Hematopoietic multipotent progenitor cell treated with erythropoietin and hydrocortisone succinate and interleukin-3 and kit ligand, for 8 days (in vitro differentiated cells): Measurements from ENCODE around the gene SEPTIN7.
"Not testable (repeated sequence)": the region's sequence is repeated elsewhere in the genome, so short reads cannot be mapped to it uniquely, and the experiment has no call there.

Source experiments
- DNase-seq: peaks from one replicate; pipeline ENCODE4 v3.0.0-alpha.2; 2015

SEPTIN7 gene

GRCh38 chr7:35800718-35801391 is at the start of gene SEPTIN7:
Gene SEPTIN7 (plus strand): TSS chr7:35801057. CDS start chr7:35801210, 153 bp downstream.
- peak; percentile 98 for DNase-seq

GRCh38 chr7:35752742-35753141 is 48.1 kb upstream of the SEPTIN7 start:
- no peak for DNase-seq

GRCh38 chr7:35753761-35754603 is 46.9 kb upstream of the SEPTIN7 start:
- peak; percentile 85 for DNase-seq

DNA sequence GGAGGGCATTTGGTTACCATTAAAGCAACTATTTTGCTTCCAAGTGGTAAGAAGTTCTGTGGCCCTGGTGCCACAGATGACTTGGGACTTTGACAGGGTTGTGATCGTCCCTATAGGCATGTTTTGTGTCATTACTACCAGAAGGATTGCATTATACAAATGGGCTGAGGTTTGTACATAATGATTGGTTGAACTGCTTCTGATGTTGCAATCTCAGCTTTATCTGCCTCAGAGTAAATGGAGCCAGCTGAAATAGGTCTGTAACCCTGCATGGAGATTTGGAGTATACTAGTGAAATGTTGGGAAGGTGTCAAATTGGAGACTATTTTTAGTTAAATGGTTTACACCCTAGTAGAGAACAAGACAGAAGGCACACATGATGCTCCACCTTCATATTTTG is 46.1 kb upstream of the SEPTIN7 start:
- no peak for DNase-seq

GRCh38 chr7:35755711-35756110 is 45.1 kb upstream of the SEPTIN7 start:
- no peak for DNase-seq

GRCh38 chr7:35756453-35756852 is 44.4 kb upstream of the SEPTIN7 start:
- not testable (repeated sequence) for DNase-seq

DNA sequence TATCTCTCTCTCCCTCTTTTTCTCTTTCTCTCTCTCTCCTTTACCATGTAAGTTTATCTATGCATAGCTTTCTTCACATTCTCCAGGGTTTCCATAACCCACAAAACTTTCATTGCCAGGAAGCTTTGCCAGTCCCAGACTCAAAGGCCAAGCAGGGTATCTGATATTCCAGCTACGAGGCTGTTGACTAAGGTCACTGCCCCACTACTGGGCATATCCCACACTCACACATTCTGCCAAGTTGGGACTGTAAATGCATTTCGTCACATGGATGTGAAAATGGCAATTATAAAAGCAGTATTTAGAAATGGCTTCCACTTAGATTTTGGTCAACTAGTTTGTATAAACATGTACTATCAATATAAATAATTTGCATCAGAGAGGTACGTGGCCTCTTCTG is 43.3 kb upstream of the SEPTIN7 start:
- DNase-seq, result no peak

DNA sequence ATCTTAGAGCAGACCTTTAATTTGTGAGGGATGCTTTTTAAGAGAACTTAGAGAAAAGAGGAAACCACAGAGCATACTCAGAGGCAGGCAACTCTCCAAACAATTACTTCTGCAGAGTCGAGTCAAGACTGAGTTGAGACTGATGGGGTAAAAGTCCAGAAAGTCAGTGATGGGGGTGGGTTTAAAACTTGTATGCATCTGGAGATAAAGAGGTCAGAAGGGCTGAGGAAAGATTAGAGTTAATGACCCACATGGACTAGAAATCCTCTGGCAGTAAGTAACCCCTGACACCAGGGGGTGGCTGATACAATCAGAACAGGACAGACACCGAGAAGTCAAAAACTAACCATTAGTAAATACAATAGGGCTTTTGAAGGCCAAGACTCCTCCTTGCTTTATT is 42.4 kb upstream of the SEPTIN7 start:
- DNase-seq, result peak; percentile 68

DNA sequence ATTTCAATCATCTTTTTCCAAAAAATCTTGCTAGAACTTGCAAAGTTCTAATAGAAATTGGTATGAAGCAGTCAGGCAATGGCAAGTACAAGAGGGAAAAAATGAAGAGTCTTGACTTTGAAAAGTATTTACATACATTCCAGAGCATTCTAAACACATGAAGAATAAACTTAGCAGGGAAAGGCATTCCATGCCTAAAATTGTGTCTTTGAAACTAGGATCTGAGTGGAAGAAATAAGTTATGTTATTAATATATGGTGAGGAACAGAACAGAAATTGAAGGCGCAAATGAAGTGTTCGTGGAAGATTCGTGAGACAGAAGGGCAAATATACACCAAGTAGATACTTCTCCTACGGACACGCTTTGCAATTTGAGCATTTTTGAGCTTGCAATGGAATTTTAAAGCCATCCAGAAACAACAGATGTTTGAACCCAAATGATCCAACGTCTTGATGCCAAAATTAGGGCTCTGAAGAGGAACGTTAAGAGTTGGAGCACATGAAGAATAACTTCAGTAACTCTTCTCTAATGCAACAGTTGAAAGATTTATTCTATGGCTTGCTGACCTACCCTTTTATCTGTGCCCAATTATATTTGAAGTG is 40.6 kb upstream of the SEPTIN7 start:
- no peak for DNase-seq

GRCh38 chr7:35761871-35762677 is 38.8 kb upstream of the SEPTIN7 start:
- peak; percentile 36 for DNase-seq

DNA sequence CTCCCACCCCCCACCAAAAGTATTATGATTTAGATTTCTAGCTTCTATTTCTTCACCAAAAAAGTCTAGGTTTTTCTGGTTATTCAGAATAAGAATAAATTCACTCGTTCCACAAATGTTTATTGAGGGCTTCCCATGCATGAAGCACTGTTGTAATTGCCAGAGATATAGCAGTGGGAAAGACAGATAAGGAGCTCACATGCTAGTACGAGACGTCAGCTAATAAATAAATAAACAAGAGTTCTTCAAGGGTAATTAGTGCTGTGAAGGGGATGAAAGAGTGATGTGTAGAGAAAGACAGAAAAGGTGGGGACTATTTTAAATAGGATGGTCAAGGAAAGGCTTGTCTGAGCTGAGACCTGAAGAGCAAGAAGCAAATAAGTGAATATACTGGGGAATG is 38.1 kb upstream of the SEPTIN7 start:
- DNase-seq, result no peak

DNA sequence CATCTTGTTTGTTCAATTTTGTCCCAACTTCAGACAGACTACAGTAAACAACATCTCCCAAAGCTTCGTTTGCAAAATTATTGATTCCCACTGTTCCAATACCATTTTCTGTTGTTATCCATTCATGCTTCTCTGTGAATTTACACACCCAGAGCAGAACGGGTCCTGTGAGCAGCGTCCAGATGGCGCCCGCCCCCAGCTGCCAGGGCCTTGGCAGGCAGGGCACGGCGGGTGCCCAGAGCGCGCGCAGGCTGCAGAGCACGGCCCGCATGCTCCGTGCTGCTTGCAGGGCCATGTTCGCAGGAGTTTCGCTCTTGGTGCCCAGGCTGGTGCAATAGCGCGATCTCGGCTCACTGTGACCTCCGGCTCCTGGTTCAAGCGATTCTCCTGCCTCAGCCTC is 32.5 kb upstream of the SEPTIN7 start:
- no peak for DNase-seq

GRCh38 chr7:35771776-35772175 is 29.1 kb upstream of the SEPTIN7 start:
- DNase-seq, result no peak

DNA sequence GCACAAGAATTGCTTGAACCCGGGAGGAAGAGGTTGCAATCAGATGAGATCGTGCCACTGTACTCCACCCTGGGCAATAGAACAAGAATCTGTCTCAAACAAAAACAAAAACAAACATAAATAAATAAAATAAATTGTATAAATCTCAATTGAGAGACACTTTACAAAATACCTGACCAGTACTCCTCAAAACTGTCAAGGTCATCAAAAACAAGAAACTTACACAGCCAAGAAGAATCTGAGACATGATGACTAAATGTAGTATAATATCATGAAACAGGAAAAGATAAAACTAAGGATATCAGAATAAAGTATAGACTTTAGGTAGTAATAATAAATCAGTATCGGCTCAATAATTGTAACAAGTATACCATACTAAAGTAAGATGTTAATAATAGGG is 26.9 kb upstream of the SEPTIN7 start:
- no peak for DNase-seq

GRCh38 chr7:35776686-35777085 is 24.2 kb upstream of the SEPTIN7 start:
- DNase-seq, result no peak

- DNase-seq, result no peak
Measured at GRCh38 chr7:35777121-35777520, 23.7 kb upstream of the SEPTIN7 start.

- no peak for DNase-seq
Measured at GRCh38 chr7:35780070-35780469, 20.8 kb upstream of the SEPTIN7 start.

- DNase-seq, result no peak
Measured at GRCh38 chr7:35781200-35781701, 19.6 kb upstream of the SEPTIN7 start.

DNA sequence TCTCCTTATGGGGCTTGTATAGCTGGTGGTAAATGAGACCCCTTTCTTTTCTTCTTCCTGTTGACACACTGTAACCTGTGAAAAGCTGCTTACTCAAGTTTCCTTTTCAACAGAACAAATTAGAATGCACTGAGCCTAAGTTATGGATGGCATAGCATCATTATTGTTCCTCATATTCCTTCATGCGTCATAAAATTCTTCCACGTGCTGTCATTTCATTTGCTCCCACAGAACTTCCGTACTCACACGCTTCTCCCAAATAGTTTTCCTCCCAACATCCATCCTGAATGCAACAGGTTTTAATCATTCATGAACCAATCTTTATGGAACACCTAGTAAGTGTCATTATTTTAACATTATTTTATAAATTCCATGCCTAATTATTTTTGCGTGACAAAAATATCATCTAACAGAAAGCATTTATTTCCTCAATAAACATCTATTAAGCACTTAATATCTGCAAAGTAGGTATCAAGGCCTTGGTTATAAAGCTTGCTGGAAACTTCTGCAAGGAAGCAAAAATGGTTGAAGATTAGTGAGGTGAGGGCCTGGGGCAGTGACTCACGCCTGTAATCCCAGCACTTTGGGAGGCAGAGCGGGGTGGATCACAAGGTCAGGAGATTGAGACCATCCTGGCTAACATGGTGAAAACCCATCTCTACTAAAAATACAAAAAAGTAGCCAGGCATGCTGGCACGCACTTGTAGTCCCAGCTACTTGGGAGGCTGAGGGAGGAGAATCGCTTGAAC is 18.9 kb upstream of the SEPTIN7 start:
- DNase-seq, result no peak

DNA sequence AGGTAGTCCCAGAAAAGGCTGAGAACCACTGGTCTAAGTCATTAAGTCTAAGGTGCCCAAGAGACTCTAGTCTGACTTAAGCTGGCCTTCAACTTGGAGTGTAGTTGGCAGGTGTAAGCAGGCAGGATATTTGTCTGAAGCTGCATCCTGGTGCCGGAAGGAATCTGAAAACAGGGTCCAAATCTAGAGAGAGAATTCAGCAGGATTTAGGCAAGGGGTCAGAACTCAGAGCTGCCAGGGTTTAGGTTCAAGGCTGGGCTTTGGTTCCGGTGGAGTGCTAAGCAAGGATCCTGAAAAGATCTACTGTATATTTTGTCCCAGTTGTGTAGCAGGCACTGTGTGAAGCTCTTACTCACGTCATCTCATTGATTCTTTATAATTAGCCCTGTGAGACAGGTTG is 16.5 kb upstream of the SEPTIN7 start:
- no peak for DNase-seq

DNA sequence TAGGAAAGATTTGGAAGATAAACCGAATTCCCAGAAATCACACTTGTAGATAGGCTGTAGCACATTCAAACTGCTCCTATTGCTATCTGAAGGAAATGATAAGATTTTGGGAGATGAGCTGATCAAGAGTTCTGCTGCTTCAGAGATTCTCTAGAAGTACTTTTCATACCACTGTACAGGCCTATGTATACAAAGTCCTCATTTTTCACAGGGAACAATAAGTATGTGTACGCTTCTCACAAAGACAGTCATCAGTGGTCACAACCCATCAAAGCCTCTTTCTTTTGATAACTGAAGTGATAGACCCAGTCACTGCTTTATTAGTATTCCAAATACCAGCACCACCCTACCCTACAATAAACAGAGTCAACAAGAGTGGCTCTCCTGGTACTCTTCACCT is 15.6 kb upstream of the SEPTIN7 start:
- no peak for DNase-seq

GRCh38 chr7:35787925-35788324 is 12.9 kb upstream of the SEPTIN7 start:
- DNase-seq, result no peak
